K562 (cell line): ENCODE measurements around the gene DDRGK1. TPM values are rescaled to one million over a fixed set of nuclear protein-coding genes. Genes with fewer than 3 reads are reported as not detected.
A peak's percentile ranks its signal among the peaks of the same experiment; 100 is the strongest.

Experiments used
- ADNP ChIP-seq: fragments of 200-800 bp; sonication (Bioruptor generic); IDR thresholded peaks from 2 replicates; pipeline ENCODE4 v1.6.1; 2016; ENCODE audit warnings: missing genetic modification characterization, missing compliant biosample characterization
- ARID1B ChIP-seq: fragments of 450-650 bp; IDR thresholded peaks from 2 replicates; pipeline ENCODE4 v1.6.1; 2016; ENCODE audit warnings: antibody characterized with exemption, mild to moderate bottlenecking, inconsistent platforms
- CBX3 ChIP-seq, 2 experiments: IDR thresholded peaks; 1 replicate in 1 of 2; 2 replicates in 1 of 2; pipeline ENCODE4 v1.6.1; 2012; ENCODE audit warnings: inconsistent platforms in 2 of 2, low read length in 2 of 2, borderline replicate concordance in 1 of 2, control low read depth in 1 of 2
- CEBPG ChIP-seq, 3 experiments: fragments of 200-800 bp in 1 of 3; sonication (Bioruptor generic) in 1 of 3; sonication (generic) in 1 of 3; formaldehyde crosslinking in 1 of 3; IDR thresholded peaks in 2 of 3; conservative IDR thresholded peaks in 1 of 3; 2 replicates each; pipeline versions ENCODE4 v1.6.1 to v1.8.0; 2016 to 2022; ENCODE audit warnings: missing compliant biosample characterization in 2 of 3, missing genetic modification characterization in 2 of 3, mild to moderate bottlenecking in 1 of 3, missing genetic modification reagents in 1 of 3
- EGR1 ChIP-seq: fragments of 450-650 bp; conservative IDR thresholded peaks from 2 replicates; pipeline ENCODE4 v1.6.1; 2017; ENCODE audit warnings: mild to moderate bottlenecking
- EP400 ChIP-seq: fragments of 450-650 bp; IDR thresholded peaks from 2 replicates; pipeline ENCODE4 v1.6.1; 2017; ENCODE audit warnings: antibody characterized with exemption, mild to moderate bottlenecking, moderate library complexity
- ESRRA ChIP-seq: fragments of 450-650 bp; IDR thresholded peaks from 2 replicates; pipeline ENCODE4 v1.6.1; 2014; ENCODE audit warnings: low read depth, mild to moderate bottlenecking, moderate library complexity, borderline replicate concordance
- FIP1L1 ChIP-seq: fragments of 200-400 bp; formaldehyde crosslinking; IDR thresholded peaks from 2 replicates; pipeline ENCODE4 v1.6.1; 2018; ENCODE audit warnings: mild to moderate bottlenecking, low read depth, low read length; ENCODE audit not compliant: poor library complexity, severe bottlenecking
- FOXK2 ChIP-seq, 2 experiments: fragments of 450-650 bp; IDR thresholded peaks in 1 of 2; conservative IDR thresholded peaks in 1 of 2; 2 replicates each; pipeline ENCODE4 v1.6.1; 2016; ENCODE audit warnings: low read depth in 2 of 2, mild to moderate bottlenecking in 1 of 2
- GTF2E2 ChIP-seq: fragments of 200-800 bp; sonication (Bioruptor generic); IDR thresholded peaks from 2 replicates; pipeline ENCODE4 v1.6.1; 2016; ENCODE audit warnings: missing genetic modification characterization, missing compliant biosample characterization
- HCFC1 ChIP-seq: IDR thresholded peaks from 2 replicates; pipeline ENCODE4 v1.6.1; 2012; ENCODE audit warnings: low read depth, low read length, improper control_type of control experiment
- KDM2B ChIP-seq: fragments of 250-450 bp; sonication (Bioruptor Pico); IDR thresholded peaks from 2 replicates; pipeline ENCODE4 v1.8.0; 2021; ENCODE audit warnings: mild to moderate bottlenecking, moderate library complexity
- KDM5B ChIP-seq: fragments of 200-600 bp; sonication (generic); IDR thresholded peaks from 2 replicates; pipeline ENCODE4 v1.6.1; 2012; ENCODE audit warnings: low read depth, mild to moderate bottlenecking, moderate library complexity, low read length, control low read depth, inconsistent platforms; ENCODE audit not compliant: insufficient replicate concordance
- MAFF ChIP-seq: IDR thresholded peaks from 2 replicates; pipeline ENCODE4 v1.6.1; 2012; ENCODE audit warnings: low read length, improper control_type of control experiment
- MTA1 ChIP-seq: fragments of 450-650 bp; IDR thresholded peaks from 2 replicates; pipeline ENCODE4 v1.6.1; 2017; ENCODE audit warnings: borderline replicate concordance
- POLR2G ChIP-seq: fragments of 200-400 bp; formaldehyde crosslinking; IDR thresholded peaks from 2 replicates; pipeline ENCODE4 v1.6.1; 2017; ENCODE audit warnings: low read depth, mild to moderate bottlenecking, antibody characterized with exemption, low read length, moderate library complexity
- RBFOX2 ChIP-seq: fragments of 200-400 bp; formaldehyde crosslinking; IDR thresholded peaks from 2 replicates; pipeline ENCODE4 v1.6.1; 2017; ENCODE audit warnings: low read depth, mild to moderate bottlenecking, low read length, moderate library complexity
- RNF219 ChIP-seq: fragments of 250-450 bp; sonication (Bioruptor Pico); IDR thresholded peaks from 2 replicates; pipeline ENCODE4 v1.5.0; 2022; ENCODE audit warnings: mild to moderate bottlenecking
- TAF9B ChIP-seq: fragments of 450-650 bp; IDR thresholded peaks from 2 replicates; pipeline ENCODE4 v1.6.1; 2018; ENCODE audit warnings: mild to moderate bottlenecking; ENCODE audit not compliant: partially characterized antibody
- ZBTB33 ChIP-seq: sonication (generic); formaldehyde crosslinking; IDR thresholded peaks from 2 replicates; pipeline ENCODE4 v1.8.1; 2023; ENCODE audit warnings: mild to moderate bottlenecking, missing genetic modification reagents
- ZNF511 ChIP-seq: sonication (generic); formaldehyde crosslinking; IDR thresholded peaks from 2 replicates; pipeline ENCODE4 v1.8.0; 2022; ENCODE audit warnings: mild to moderate bottlenecking, missing genetic modification reagents
- ZNF589 ChIP-seq: fragments of 200-800 bp; sonication (Bioruptor generic); IDR thresholded peaks from 2 replicates; pipeline ENCODE4 v1.6.1; 2016; ENCODE audit warnings: low read depth, missing genetic modification characterization, missing compliant biosample characterization
- polyA plus RNA-seq, 8 experiments: library from polyadenylated mRNA; depleted of rRNA in 4 of 8; stranded (reverse) in 5 of 8; unstranded in 3 of 8; fragments of >200 nt; fragmentation: Nextera tagmentation in 2 of 8; fragmentation: Illumina TruSeq in 1 of 8; extraction: Ambion mirVana in 2 of 8; extraction: Trizol in 1 of 8; gene quantifications; 2 replicates each; pipeline versions ENCODE4 v1.2.1 to v1.2.3, GENCODE V29; 2011 to 2014; ENCODE audit warnings: inconsistent platforms in 1 of 8, missing spikeins in 1 of 8
- total RNA-seq, 7 experiments: library from RNA; depleted of rRNA in 6 of 7; stranded (reverse); fragments of >200 nt in 6 of 7; fragmentation: Illumina TruSeq in 2 of 7; extraction: Trizol in 2 of 7; gene quantifications; 2 replicates each; pipeline versions ENCODE4 v1.2.1 to v1.2.3, GENCODE V29; 2011 to 2021; ENCODE audit warnings: low replicate concordance in 1 of 7

Gene DDRGK1
- total and polyA plus RNA-seq, 9 of the 15 experiments (the other 6 are each of a cell fraction or from before 2014, with no cell fraction given), result 2.3 to 54.4 (median 29.1) TPM

GRCh38 chr20:3209257-3209945 is 4.9 kb upstream of the DDRGK1 start, which contains the start of gene ITPA (continued):
- TF ChIP-seq CEBPG (CRISPR knock-in tag; IDR thresholded peaks at IDR 0.05), result no peak
- TF ChIP-seq CEBPG (tag; conservative IDR thresholded peaks at IDR 0.05 in 1 of 2, IDR thresholded peaks at IDR 0.05 in 1 of 2), result no peak
- TF ChIP-seq TAF9B, result peak; percentile 73
- peak; percentile 96 for TF ChIP-seq EP400
- TF ChIP-seq KDM2B (CRISPR knock-in tag), result no peak
- peak; percentile 86 for TF ChIP-seq POLR2G
- no peak; the same call in 1 of the 2 replicates for TF ChIP-seq ZNF511 (CRISPR knock-in tag)
- TF ChIP-seq KDM5B, result peak; percentile 78
- TF ChIP-seq FOXK2 (conservative IDR thresholded peaks at IDR 0.05 in 1 of 2, IDR thresholded peaks at IDR 0.05 in 1 of 2; ENCODE audit: low read depth in 2 of 2), result peak; percentile 18 to 61; a peak in 2 of 4 replicates
- peak; percentile 23; the same call in 1 of the 2 replicates for TF ChIP-seq HCFC1
- TF ChIP-seq RBFOX2, result peak; percentile 83
- TF ChIP-seq ADNP (tag), result no peak
- no peak for TF ChIP-seq ESRRA
- TF ChIP-seq EGR1, result peak; percentile 16; the same call in 1 of the 2 replicates
- TF ChIP-seq MAFF, result no peak
- TF ChIP-seq GTF2E2, result peak; percentile 48
- peak; percentile 8; the same call in 1 of the 2 replicates for TF ChIP-seq ARID1B
- TF ChIP-seq RNF219 (CRISPR knock-in tag), result no peak
- TF ChIP-seq CBX3 (IDR thresholded peaks at IDR 0.05; ENCODE audit: borderline replicate concordance in 1 of 2, low read length in 2 of 2), result no peak
- TF ChIP-seq MTA1, result 0 out of 2 replicates have a peak, but pooled peaks have one; percentile 16
- TF ChIP-seq ZNF589 (CRISPR knock-in tag), result no peak
- TF ChIP-seq FIP1L1, result no peak
- TF ChIP-seq ZBTB33 (CRISPR knock-in tag), result no peak
